Suprapubic skin (tissue), 4 donors: ENCODE data around the gene TOR3A. TPM values are rescaled to one million over a fixed set of nuclear protein-coding genes. Genes with fewer than 3 reads are reported as not detected.

Source experiments
- DNase-seq, 2 donors: peaks; one replicate each; pipeline ENCODE4 v3.0.0-alpha.2; 2019; ENCODE audit warnings: low spot score in 2 of 2
- H3K27ac ChIP-seq: fragments of 200-600 bp; sonication (generic); one replicate; pipeline ENCODE4 v1.5.1; 2019
- H3K27me3 ChIP-seq: fragments of 200-600 bp; sonication (generic); one replicate; pipeline ENCODE4 v1.5.1; 2019
- H3K36me3 ChIP-seq: fragments of 200-600 bp; sonication (generic); one replicate; pipeline ENCODE4 v1.5.1; 2019
- H3K4me1 ChIP-seq: fragments of 200-600 bp; sonication (generic); one replicate; pipeline ENCODE4 v1.5.1; 2019
- H3K4me3 ChIP-seq: fragments of 200-600 bp; sonication (generic); one replicate; pipeline ENCODE4 v1.5.1; 2019; ENCODE audit warnings: mild to moderate bottlenecking
- H3K9me3 ChIP-seq: fragments of 200-600 bp; sonication (generic); one replicate; pipeline ENCODE4 v1.5.1; 2019
- CTCF ChIP-seq, 2 donors: fragments of 200-600 bp in 1 of 2; fragments of 450-650 bp in 1 of 2; sonication (generic) in 1 of 2; IDR thresholded peaks; one replicate each; pipeline ENCODE4 v1.5.1; 2016 to 2019; ENCODE audit warnings: antibody characterized with exemption in 2 of 2, mild to moderate bottlenecking in 1 of 2, moderate library complexity in 1 of 2
- EP300 ChIP-seq: sonication (generic); formaldehyde crosslinking; IDR thresholded peaks from one replicate; pipeline ENCODE4 v1.6.1; 2017; ENCODE audit warnings: antibody characterized with exemption
- POLR2A ChIP-seq, 2 donors: fragments of 450-650 bp; IDR thresholded peaks; one replicate each; pipeline ENCODE4 v1.6.1; 2017; ENCODE audit warnings: antibody characterized with exemption in 2 of 2, mild to moderate bottlenecking in 2 of 2, moderate library complexity in 2 of 2
- POLR2AphosphoS5 ChIP-seq, 3 donors: sonication (generic); formaldehyde crosslinking; IDR thresholded peaks; one replicate each; pipeline ENCODE4 v1.6.1; 2017; ENCODE audit warnings: antibody characterized with exemption in 3 of 3
- WGBS: methylation state at CpG from one replicate; pipeline ENCODE4 v1.1.5; 2018; 5-methylcytosine and 5-hydroxymethylcytosine counted together
- total RNA-seq, 4 donors: library from RNA; depleted of rRNA; stranded (reverse); fragments of >200 nt; gene quantifications; one replicate each; pipeline ENCODE4 v1.1.0, GENCODE V29; 2016

The TOR3A gene
- total RNA-seq, 4 donors from 2014 or later = 23.6 to 31.4 (median 29.6) TPM

GRCh38 chr1:179047636-179047997 is 34.3 kb upstream of the TOR3A start:
- Histone ChIP-seq H3K27me3 (no peaks in the 10 kb centered on the region), H3K4me3 (no peak overlapping the region), H3K36me3 (peaks cover 6% of the 10 kb centered on the region), H3K4me1 (no peaks in the 10 kb centered on the region), H3K27ac (no peak overlapping the region), H3K9me3 (no peaks in the 10 kb centered on the region)
- no peak for DNase-seq
- TF ChIP-seq POLR2AphosphoS5 (IDR thresholded peaks at IDR 0.05) (no peak), POLR2A (IDR thresholded peaks at IDR 0.05) (no peak), EP300 (no peak), CTCF (IDR thresholded peaks at IDR 0.05) (no peak)

DNA sequence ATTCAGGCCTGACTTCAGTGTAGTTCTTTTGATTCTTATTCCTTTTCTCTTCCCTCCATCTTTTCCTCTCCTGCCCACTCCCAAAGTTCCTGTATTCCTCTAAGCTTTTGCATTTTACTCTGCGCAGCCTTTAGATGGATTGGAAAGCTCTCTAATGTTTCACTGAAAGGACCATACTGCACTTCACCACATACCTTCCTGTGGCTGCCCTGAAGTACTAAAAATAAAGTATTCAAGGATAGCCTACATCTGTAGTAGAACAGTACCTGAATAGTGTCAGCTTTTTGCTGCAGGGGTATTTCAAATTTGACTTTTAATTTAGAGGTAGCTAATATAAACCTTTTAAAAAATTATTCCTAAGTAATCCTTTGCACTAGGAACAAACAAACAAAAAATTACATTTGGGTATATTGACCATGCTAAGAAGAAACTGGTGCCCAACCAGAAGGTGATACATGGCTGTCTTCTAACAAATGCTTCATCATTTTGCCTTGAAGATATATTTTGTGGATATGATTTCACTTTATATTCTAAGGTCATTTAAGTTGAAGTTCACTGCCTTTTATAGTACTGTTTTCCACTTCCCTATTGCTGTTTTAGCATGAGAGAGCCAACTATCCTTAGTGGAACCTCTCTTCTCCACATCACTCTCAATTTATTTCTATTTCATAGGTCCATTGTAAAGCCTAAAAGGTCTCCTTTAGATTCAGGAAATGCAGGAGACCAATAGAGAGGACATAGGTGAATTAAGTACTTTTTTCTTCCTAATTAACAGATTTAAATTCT is 33.3 kb upstream of the TOR3A start:
- Histone ChIP-seq H3K9me3 (no peaks in the 10 kb centered on the region), H3K4me1 (no peaks in the 10 kb centered on the region), H3K4me3 (no peak overlapping the region), H3K36me3 (peaks cover 6% of the 10 kb centered on the region), H3K27ac (no peak overlapping the region), H3K27me3 (no peaks in the 10 kb centered on the region)
- TF ChIP-seq POLR2AphosphoS5 (IDR thresholded peaks at IDR 0.05) = no peak
- no peak for TF ChIP-seq POLR2A (IDR thresholded peaks at IDR 0.05)
- TF ChIP-seq EP300 = no peak
- TF ChIP-seq CTCF (IDR thresholded peaks at IDR 0.05) = no peak
- WGBS = 91% methylated on average over 1 of the region's 1 CpG
- no peak for DNase-seq

DNA sequence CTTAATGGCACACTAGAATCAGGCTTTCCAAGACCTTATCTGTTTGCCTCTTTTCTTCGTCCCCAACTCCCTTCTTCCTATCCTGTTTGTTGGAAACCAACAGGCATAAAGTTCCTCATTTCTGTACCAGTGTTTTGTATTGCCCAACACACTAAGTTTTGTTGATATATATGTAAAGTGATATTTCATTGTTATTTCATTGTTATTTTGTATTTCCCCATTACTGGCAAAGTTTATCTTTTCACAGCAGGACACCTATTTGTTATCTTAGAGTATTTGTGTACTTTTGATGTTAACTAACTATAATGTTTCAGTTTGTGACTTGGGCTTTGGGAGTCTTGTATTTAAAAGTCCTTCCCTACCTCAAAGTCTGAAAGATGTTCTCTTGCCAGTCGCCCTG is 29.1 kb upstream of the TOR3A start:
- Histone ChIP-seq H3K36me3 (peaks cover 32% of the 10 kb centered on the region), H3K27me3 (no peaks in the 10 kb centered on the region), H3K27ac (no peak overlapping the region), H3K4me1 (no peaks in the 10 kb centered on the region), H3K4me3 (no peak overlapping the region), H3K9me3 (no peaks in the 10 kb centered on the region)
- no peak for TF ChIP-seq POLR2AphosphoS5 (IDR thresholded peaks at IDR 0.05)
- 88% methylated on average over 2 of the region's 2 CpGs for whole genome bisulfite sequencing
- DNase-seq = no peak

GRCh38 chr1:179053486-179053885 is 28.4 kb upstream of the TOR3A start:
- no peaks in the 10 kb centered on the region for H3K9me3 ChIP-seq
- no peaks in the 10 kb centered on the region for H3K27me3 ChIP-seq
- TF ChIP-seq POLR2A (IDR thresholded peaks at IDR 0.05) (no peak), POLR2AphosphoS5 (IDR thresholded peaks at IDR 0.05) (no peak), CTCF (IDR thresholded peaks at IDR 0.05) (no peak), EP300 (no peak)
- H3K36me3 ChIP-seq = peaks cover 35% of the 10 kb centered on the region
- no peak overlapping the region for H3K4me3 ChIP-seq
- H3K4me1 ChIP-seq = no peaks in the 10 kb centered on the region
- WGBS = 84% methylated on average over 2 of the region's 2 CpGs
- H3K27ac ChIP-seq = no peak overlapping the region
- no peak for DNase-seq

- DNase-seq = no peak
- H3K9me3 ChIP-seq = no peaks in the 10 kb centered on the region
- no peak overlapping the region for H3K27ac ChIP-seq
- TF ChIP-seq CTCF (IDR thresholded peaks at IDR 0.05) (no peak), EP300 (no peak), POLR2AphosphoS5 (IDR thresholded peaks at IDR 0.05) (no peak), POLR2A (IDR thresholded peaks at IDR 0.05) (no peak)
- H3K4me1 ChIP-seq = no peaks in the 10 kb centered on the region
- WGBS = 94% methylated on average over 2 of the region's 2 CpGs
- no peaks in the 10 kb centered on the region for H3K27me3 ChIP-seq
- H3K36me3 ChIP-seq = peaks cover 37% of the 10 kb centered on the region
- no peak overlapping the region for H3K4me3 ChIP-seq
These were observed 25.9 kb upstream of the TOR3A start for GRCh38 chr1:179055937-179056336.
